Central memory CD4-positive, alpha-beta T cell (primary cell): ENCODE measurements around the gene SASH1.

ENCODE experiments used
- DNase-seq: peaks from one replicate; pipeline ENCODE4 v3.0.0; 2022

The SASH1 gene

GRCh38 chr6:148524976-148525375 lies 182.3 kb downstream of the SASH1 start:
- no peak for DNase-seq

GRCh38 chr6:148525453-148525852 lies 182.8 kb downstream of the SASH1 start:
- DNase-seq = no peak

- DNase-seq = no peak
Measured at GRCh38 chr6:148526145-148526544, 183.5 kb downstream of the SASH1 start.

GRCh38 chr6:148528292-148528691 lies 185.7 kb downstream of the SASH1 start:
- no peak for DNase-seq

- no peak for DNase-seq
Measured at GRCh38 chr6:148529010-148529409, 186.4 kb downstream of the SASH1 start.

GRCh38 chr6:148530394-148530953 lies 187.8 kb downstream of the SASH1 start:
- no peak for DNase-seq

- DNase-seq = no peak
Measured at GRCh38 chr6:148530976-148531375, 188.3 kb downstream of the SASH1 start.

- DNase-seq = no peak
Measured at GRCh38 chr6:148532698-148533097, 190.1 kb downstream of the SASH1 start.

- no peak for DNase-seq
Measured at GRCh38 chr6:148533309-148534107, 190.9 kb downstream of the SASH1 start.

- no peak for DNase-seq
Measured at GRCh38 chr6:148534871-148535270, 192.2 kb downstream of the SASH1 start.

GRCh38 chr6:148535381-148535780 lies 192.7 kb downstream of the SASH1 start:
- no peak for DNase-seq

GRCh38 chr6:148535976-148536375 lies 193.3 kb downstream of the SASH1 start:
- no peak for DNase-seq

- no peak for DNase-seq
Measured at GRCh38 chr6:148538261-148539190, 195.9 kb downstream of the SASH1 start.

- DNase-seq = no peak
Measured at GRCh38 chr6:148543540-148543939, 200.9 kb downstream of the SASH1 start.

- DNase-seq = no peak
Measured at GRCh38 chr6:148544421-148544820, 201.8 kb downstream of the SASH1 start.

- DNase-seq = no peak
Measured at GRCh38 chr6:148545901-148546300, 203.3 kb downstream of the SASH1 start.

- no peak for DNase-seq
Measured at GRCh38 chr6:148547110-148547509, 204.5 kb downstream of the SASH1 start.

GRCh38 chr6:148548065-148548748 lies 205.6 kb downstream of the SASH1 start:
- no peak for DNase-seq

GRCh38 chr6:148548749-148549140 lies 206.1 kb downstream of the SASH1 start:
- no peak for DNase-seq

GRCh38 chr6:148550569-148550968 lies 207.9 kb downstream of the SASH1 start:
- no peak for DNase-seq

- no peak for DNase-seq
Measured at GRCh38 chr6:148551226-148551625, 208.6 kb downstream of the SASH1 start.

- no peak for DNase-seq
Measured at GRCh38 chr6:148556410-148556809, 213.8 kb downstream of the SASH1 start.

GRCh38 chr6:148557796-148558321 lies 215.2 kb downstream of the SASH1 start:
- DNase-seq = no peak
